GM23338 (cell line): ENCODE data around the gene KCNK16. TPM values are rescaled to one million over a fixed set of nuclear protein-coding genes. Genes with fewer than 3 reads are reported as not detected.

Experiments used
- ATAC-seq: fragments of 200-7000 bp; cut with Tn5 transposase; 3 replicates; pipeline ENCODE4 v1.9.1; 2020
- DNase-seq: peaks from one replicate; pipeline ENCODE4 v3.0.0-alpha.2; 2015; ENCODE audit warnings: low spot score
- H2AFZ ChIP-seq: fragments of 200-600 bp; sonication (generic); 2 replicates; pipeline ENCODE4 v1.8.0; 2016; ENCODE audit warnings: antibody characterized with exemption, mild to moderate bottlenecking, moderate library complexity
- H3F3A ChIP-seq: fragments of 200-600 bp; sonication (generic); replicated peaks from 2 replicates; pipeline ENCODE4 v1.8.0; 2017; ENCODE audit warnings: antibody characterized with exemption, mixed run types, low read depth
- H3K27ac ChIP-seq: fragments of 200-600 bp; sonication (generic); 2 replicates; pipeline ENCODE4 v1.6.1; 2016; ENCODE audit warnings: low read depth
- H3K27me3 ChIP-seq: fragments of 200-600 bp; sonication (generic); 2 replicates; pipeline ENCODE4 v1.8.0; 2016; ENCODE audit warnings: mild to moderate bottlenecking, mixed run types, moderate library complexity; ENCODE audit not compliant: insufficient read depth
- H3K36me3 ChIP-seq: fragments of 200-600 bp; sonication (generic); 2 replicates; pipeline ENCODE4 v1.8.0; 2016; ENCODE audit warnings: mild to moderate bottlenecking; ENCODE audit not compliant: insufficient read depth
- H3K4me1 ChIP-seq: fragments of 200-600 bp; sonication (generic); 2 replicates; pipeline ENCODE4 v1.8.0; 2016; ENCODE audit warnings: mild to moderate bottlenecking, moderate library complexity; ENCODE audit not compliant: insufficient read depth
- H3K4me2 ChIP-seq: fragments of 200-600 bp; sonication (generic); 2 replicates; pipeline ENCODE4 v1.7.1; 2017; ENCODE audit warnings: mixed run types
- H3K4me3 ChIP-seq: fragments of 200-600 bp; sonication (generic); 2 replicates; pipeline ENCODE4 v1.6.1; 2016; ENCODE audit warnings: mixed run types
- H3K79me2 ChIP-seq: fragments of 200-600 bp; sonication (generic); replicated peaks from 2 replicates; pipeline ENCODE4 v1.8.0; 2017; ENCODE audit warnings: mild to moderate bottlenecking; ENCODE audit not compliant: insufficient read depth
- H3K9me2 ChIP-seq: fragments of 200-600 bp; sonication (generic); 2 replicates; pipeline ENCODE4 v1.8.0; 2017; ENCODE audit not compliant: insufficient read depth
- H4K20me1 ChIP-seq: fragments of 200-600 bp; sonication (generic); replicated peaks from 2 replicates; pipeline ENCODE4 v1.8.0; 2017; ENCODE audit warnings: mild to moderate bottlenecking; ENCODE audit not compliant: insufficient read depth
- H3K27ac Mint-ChIP-seq: 2 replicates; pipeline ENCODE4 v1.8.0; 2020; ENCODE audit warnings: inconsistent platforms, mild to moderate bottlenecking, moderate library complexity, mixed read lengths
- H3K27me3 Mint-ChIP-seq: 3 replicates; pipeline ENCODE4 v1.8.0; 2022; ENCODE audit warnings: low read depth, mild to moderate bottlenecking, moderate library complexity, mixed read lengths, inconsistent platforms; ENCODE audit not compliant: insufficient read depth, poor library complexity
- H3K36me3 Mint-ChIP-seq: 3 replicates; pipeline ENCODE4 v1.8.0; 2021; ENCODE audit warnings: low read depth, mild to moderate bottlenecking, inconsistent platforms, moderate library complexity, mixed read lengths
- H3K4me1 Mint-ChIP-seq: 3 replicates; pipeline ENCODE4 v1.8.0; 2020; ENCODE audit warnings: mild to moderate bottlenecking, inconsistent platforms, mixed read lengths
- H3K4me3 Mint-ChIP-seq: 3 replicates; pipeline ENCODE4 v1.8.0; 2021; ENCODE audit warnings: moderate library complexity, mild to moderate bottlenecking, inconsistent platforms, mixed read lengths
- H3K9me3 Mint-ChIP-seq: 3 replicates; pipeline ENCODE4 v1.8.0; 2020; ENCODE audit warnings: moderate library complexity, mild to moderate bottlenecking, inconsistent platforms, mixed read lengths
- CREB1 ChIP-seq: fragments of 250-450 bp; sonication (Bioruptor Pico); IDR thresholded peaks from 2 replicates; pipeline ENCODE4 v1.5.0; 2020; ENCODE audit warnings: low read depth, mild to moderate bottlenecking, moderate library complexity
- EZH2 ChIP-seq: fragments of 200-600 bp; sonication (generic); IDR thresholded peaks from one replicate; pipeline ENCODE4 v1.8.0; 2017; ENCODE audit warnings: antibody characterized with exemption, mild to moderate bottlenecking, low read depth; ENCODE audit not compliant: unreplicated experiment
- EZH2phosphoT487 ChIP-seq: fragments of 200-600 bp; sonication (generic); IDR thresholded peaks from one replicate; pipeline ENCODE4 v1.8.1; 2018; ENCODE audit warnings: antibody characterized with exemption; ENCODE audit not compliant: unreplicated experiment
- JUNB ChIP-seq: IDR thresholded peaks from one replicate; pipeline ENCODE4 v1.6.1; 2016; ENCODE audit warnings: antibody characterized with exemption; ENCODE audit not compliant: unreplicated experiment
- NANOG ChIP-seq: IDR thresholded peaks from 2 replicates; pipeline ENCODE4 v1.6.1; 2016; ENCODE audit warnings: antibody characterized with exemption, borderline replicate concordance
- POLR2AphosphoS5 ChIP-seq: IDR thresholded peaks from 2 replicates; pipeline ENCODE4 v1.6.1; 2016; ENCODE audit warnings: antibody characterized with exemption, low read depth
- STAT1 ChIP-seq: IDR thresholded peaks from one replicate; pipeline ENCODE4 v1.6.1; 2016; ENCODE audit warnings: antibody characterized with exemption; ENCODE audit not compliant: unreplicated experiment
- ZNF114 ChIP-seq: fragments of 250-450 bp; sonication (Bioruptor Pico); IDR thresholded peaks from 2 replicates; pipeline ENCODE4 v1.5.0; 2020; ENCODE audit warnings: mild to moderate bottlenecking, moderate library complexity
- ZNF331 ChIP-seq: fragments of 250-450 bp; sonication (Bioruptor Pico); IDR thresholded peaks from 2 replicates; pipeline ENCODE4 v1.5.0; 2020; ENCODE audit warnings: low read depth, mild to moderate bottlenecking, moderate library complexity
- ZNF462 ChIP-seq: fragments of 250-450 bp; sonication (Bioruptor Pico); IDR thresholded peaks from 2 replicates; pipeline ENCODE4 v1.5.0; 2020; ENCODE audit warnings: mild to moderate bottlenecking, moderate library complexity
- polyA plus RNA-seq: library from polyadenylated mRNA; unstranded; fragments of >200 nt; fragmentation: Nextera tagmentation; extraction: Ambion mirVana; gene quantifications from 2 replicates; pipeline ENCODE4 v1.2.1, GENCODE V29; 2016
- total RNA-seq: library from RNA; depleted of rRNA; stranded (reverse); fragments of >200 nt; shearing (Covaris generic); gene quantifications from 2 replicates; pipeline ENCODE4 v1.2.3, GENCODE V29; 2014
- TF ChIP-seq, protein P1 (sequence below): IDR thresholded peaks from 2 replicates; pipeline ENCODE4 v1.6.1; 2016; ENCODE audit warnings: antibody characterized with exemption
- TF ChIP-seq, protein P2 (sequence below), 2 experiments: fragments of 200-600 bp in 1 of 2; sonication (generic) in 1 of 2; conservative IDR thresholded peaks; 2 replicates each; pipeline versions ENCODE4 v1.5.1 to v1.6.1; 2016 to 2017; ENCODE audit warnings: antibody characterized with exemption in 2 of 2, low read depth in 2 of 2, mild to moderate bottlenecking in 2 of 2, moderate library complexity in 1 of 2
- TF ChIP-seq, protein P3 (sequence below): IDR thresholded peaks from one replicate; pipeline ENCODE4 v1.6.1; 2018; ENCODE audit warnings: antibody characterized with exemption; ENCODE audit not compliant: unreplicated experiment

The KCNK16 gene
- total and polyA plus RNA-seq, 2 experiments from 2014 or later = not detected

- Histone ChIP-seq H3K79me2 (no peaks in the 10 kb centered on the region), H3F3A (no peaks in the 10 kb centered on the region), H3K9me2 (peaks cover 9% of the 10 kb centered on the region; the same call in 1 of the 2 replicates), H3K4me3 (no peak overlapping the region), H3K36me3 (no peaks in the 10 kb centered on the region), H3K4me1 (peaks cover 6% of the 10 kb centered on the region), H2AFZ (no peak overlapping the region), H3K27ac (no peak overlapping the region), H4K20me1 (no peaks in the 10 kb centered on the region; the same call in 1 of the 2 replicates), H3K4me2 (no peak overlapping the region), H3K27me3 (no peaks in the 10 kb centered on the region)
- H3K27me3 Mint-ChIP-seq = peaks cover 16% of the 10 kb centered on the region
- no peaks in the 10 kb centered on the region for H3K9me3 Mint-ChIP-seq
- TF ChIP-seq CREB1 (CRISPR knock-in tag) (no peak), EZH2 (no peak), ZNF462 (CRISPR knock-in tag) (no peak), EZH2phosphoT487 (no peak), ZNF114 (CRISPR knock-in tag) (no peak), STAT1 (no peak), POLR2AphosphoS5 (no peak), ZNF331 (CRISPR knock-in tag) (no peak), JUNB (no peak), NANOG (no peak)
- TF ChIP-seq, protein P1, sequence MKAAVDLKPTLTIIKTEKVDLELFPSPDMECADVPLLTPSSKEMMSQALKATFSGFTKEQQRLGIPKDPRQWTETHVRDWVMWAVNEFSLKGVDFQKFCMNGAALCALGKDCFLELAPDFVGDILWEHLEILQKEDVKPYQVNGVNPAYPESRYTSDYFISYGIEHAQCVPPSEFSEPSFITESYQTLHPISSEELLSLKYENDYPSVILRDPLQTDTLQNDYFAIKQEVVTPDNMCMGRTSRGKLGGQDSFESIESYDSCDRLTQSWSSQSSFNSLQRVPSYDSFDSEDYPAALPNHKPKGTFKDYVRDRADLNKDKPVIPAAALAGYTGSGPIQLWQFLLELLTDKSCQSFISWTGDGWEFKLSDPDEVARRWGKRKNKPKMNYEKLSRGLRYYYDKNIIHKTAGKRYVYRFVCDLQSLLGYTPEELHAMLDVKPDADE = no peak
- TF ChIP-seq, protein P2, sequence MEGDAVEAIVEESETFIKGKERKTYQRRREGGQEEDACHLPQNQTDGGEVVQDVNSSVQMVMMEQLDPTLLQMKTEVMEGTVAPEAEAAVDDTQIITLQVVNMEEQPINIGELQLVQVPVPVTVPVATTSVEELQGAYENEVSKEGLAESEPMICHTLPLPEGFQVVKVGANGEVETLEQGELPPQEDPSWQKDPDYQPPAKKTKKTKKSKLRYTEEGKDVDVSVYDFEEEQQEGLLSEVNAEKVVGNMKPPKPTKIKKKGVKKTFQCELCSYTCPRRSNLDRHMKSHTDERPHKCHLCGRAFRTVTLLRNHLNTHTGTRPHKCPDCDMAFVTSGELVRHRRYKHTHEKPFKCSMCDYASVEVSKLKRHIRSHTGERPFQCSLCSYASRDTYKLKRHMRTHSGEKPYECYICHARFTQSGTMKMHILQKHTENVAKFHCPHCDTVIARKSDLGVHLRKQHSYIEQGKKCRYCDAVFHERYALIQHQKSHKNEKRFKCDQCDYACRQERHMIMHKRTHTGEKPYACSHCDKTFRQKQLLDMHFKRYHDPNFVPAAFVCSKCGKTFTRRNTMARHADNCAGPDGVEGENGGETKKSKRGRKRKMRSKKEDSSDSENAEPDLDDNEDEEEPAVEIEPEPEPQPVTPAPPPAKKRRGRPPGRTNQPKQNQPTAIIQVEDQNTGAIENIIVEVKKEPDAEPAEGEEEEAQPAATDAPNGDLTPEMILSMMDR (conservative IDR thresholded peaks at IDR 0.05; ENCODE audit: low read depth in 2 of 2) = no peak
- TF ChIP-seq, protein P3, sequence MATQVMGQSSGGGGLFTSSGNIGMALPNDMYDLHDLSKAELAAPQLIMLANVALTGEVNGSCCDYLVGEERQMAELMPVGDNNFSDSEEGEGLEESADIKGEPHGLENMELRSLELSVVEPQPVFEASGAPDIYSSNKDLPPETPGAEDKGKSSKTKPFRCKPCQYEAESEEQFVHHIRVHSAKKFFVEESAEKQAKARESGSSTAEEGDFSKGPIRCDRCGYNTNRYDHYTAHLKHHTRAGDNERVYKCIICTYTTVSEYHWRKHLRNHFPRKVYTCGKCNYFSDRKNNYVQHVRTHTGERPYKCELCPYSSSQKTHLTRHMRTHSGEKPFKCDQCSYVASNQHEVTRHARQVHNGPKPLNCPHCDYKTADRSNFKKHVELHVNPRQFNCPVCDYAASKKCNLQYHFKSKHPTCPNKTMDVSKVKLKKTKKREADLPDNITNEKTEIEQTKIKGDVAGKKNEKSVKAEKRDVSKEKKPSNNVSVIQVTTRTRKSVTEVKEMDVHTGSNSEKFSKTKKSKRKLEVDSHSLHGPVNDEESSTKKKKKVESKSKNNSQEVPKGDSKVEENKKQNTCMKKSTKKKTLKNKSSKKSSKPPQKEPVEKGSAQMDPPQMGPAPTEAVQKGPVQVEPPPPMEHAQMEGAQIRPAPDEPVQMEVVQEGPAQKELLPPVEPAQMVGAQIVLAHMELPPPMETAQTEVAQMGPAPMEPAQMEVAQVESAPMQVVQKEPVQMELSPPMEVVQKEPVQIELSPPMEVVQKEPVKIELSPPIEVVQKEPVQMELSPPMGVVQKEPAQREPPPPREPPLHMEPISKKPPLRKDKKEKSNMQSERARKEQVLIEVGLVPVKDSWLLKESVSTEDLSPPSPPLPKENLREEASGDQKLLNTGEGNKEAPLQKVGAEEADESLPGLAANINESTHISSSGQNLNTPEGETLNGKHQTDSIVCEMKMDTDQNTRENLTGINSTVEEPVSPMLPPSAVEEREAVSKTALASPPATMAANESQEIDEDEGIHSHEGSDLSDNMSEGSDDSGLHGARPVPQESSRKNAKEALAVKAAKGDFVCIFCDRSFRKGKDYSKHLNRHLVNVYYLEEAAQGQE = no peak
- H3K4me1 Mint-ChIP-seq = peaks cover 33% of the 10 kb centered on the region
- H3K36me3 Mint-ChIP-seq = no peaks in the 10 kb centered on the region
- H3K27ac Mint-ChIP-seq = no peak overlapping the region
- no peak for ATAC-seq
- DNase-seq = no peak
- H3K4me3 Mint-ChIP-seq = no peak overlapping the region
Observed at GRCh38 chr6:39341352-39341751, 18.9 kb upstream of the KCNK16 start.
